ENCODE results near the gene TNFRSF11A. TPM values are rescaled to one million over a fixed set of nuclear protein-coding genes. Genes with fewer than 3 reads are reported as not detected.

The TNFRSF11A gene
- total RNA-seq, 4 donors from 2014 or later, result 5.5 to 25.8 (median 8.6) TPM

DNA sequence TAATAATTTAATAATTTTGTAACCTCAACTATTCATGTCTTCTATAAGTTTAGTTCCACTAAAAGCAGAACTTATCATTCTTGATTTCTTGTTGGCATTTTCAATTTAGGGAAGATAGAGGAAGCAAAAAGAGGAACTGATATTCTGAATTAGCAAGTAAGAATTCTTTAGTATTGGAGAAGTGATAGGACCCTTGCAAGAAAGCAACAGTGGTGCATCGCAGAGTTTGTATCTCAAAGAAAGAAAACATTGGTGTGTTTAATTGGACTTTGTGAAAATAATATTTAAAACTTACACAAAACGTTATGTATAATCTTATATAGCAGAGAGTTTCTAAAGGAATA is 36.5 kb upstream of the TNFRSF11A start:
- Histone ChIP-seq H3K9me3 (no peaks in the 10 kb centered on the region), H3K4me1 (peaks cover 0 to 7% (median 0%) of the 10 kb centered on the region in 4 donors), H3K27me3 (no peaks in the 10 kb centered on the region), H3K36me3 (peaks cover 0 to 52% (median 0%) of the 10 kb centered on the region in 3 donors), H3K27ac (no peak overlapping the region), H3K4me3 (no peak overlapping the region)
- WGBS, 2 donors, result 84 to 90% methylated on average over 2 of the region's 2 CpGs
- DNase-seq (ENCODE audit: low spot score in 2 of 2), result no peak
- TF ChIP-seq EP300 (IDR thresholded peaks at IDR 0.05) (no peak), POLR2A (IDR thresholded peaks at IDR 0.05) (no peak)
- TF ChIP-seq, protein P1, sequence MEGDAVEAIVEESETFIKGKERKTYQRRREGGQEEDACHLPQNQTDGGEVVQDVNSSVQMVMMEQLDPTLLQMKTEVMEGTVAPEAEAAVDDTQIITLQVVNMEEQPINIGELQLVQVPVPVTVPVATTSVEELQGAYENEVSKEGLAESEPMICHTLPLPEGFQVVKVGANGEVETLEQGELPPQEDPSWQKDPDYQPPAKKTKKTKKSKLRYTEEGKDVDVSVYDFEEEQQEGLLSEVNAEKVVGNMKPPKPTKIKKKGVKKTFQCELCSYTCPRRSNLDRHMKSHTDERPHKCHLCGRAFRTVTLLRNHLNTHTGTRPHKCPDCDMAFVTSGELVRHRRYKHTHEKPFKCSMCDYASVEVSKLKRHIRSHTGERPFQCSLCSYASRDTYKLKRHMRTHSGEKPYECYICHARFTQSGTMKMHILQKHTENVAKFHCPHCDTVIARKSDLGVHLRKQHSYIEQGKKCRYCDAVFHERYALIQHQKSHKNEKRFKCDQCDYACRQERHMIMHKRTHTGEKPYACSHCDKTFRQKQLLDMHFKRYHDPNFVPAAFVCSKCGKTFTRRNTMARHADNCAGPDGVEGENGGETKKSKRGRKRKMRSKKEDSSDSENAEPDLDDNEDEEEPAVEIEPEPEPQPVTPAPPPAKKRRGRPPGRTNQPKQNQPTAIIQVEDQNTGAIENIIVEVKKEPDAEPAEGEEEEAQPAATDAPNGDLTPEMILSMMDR (IDR thresholded peaks at IDR 0.05), result no peak

DNA sequence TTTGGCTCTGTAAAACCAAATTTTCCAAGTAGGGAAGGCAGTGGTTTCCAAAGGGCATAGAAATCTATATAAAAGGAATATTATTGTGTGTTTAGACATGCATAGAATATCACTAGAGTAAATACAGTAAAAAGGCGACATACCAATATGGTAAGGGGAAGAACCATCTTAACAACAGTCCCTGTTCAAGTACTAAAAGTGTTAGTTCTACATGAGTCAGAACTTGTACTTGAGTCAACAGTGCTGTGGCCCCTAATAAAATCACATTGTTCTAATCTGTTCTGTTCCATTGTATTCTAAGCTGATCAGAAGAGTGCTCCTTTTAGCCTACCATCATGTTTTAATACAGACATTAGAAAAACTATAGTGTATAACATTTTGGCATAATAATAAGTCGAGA is 36.1 kb upstream of the TNFRSF11A start:
- Histone ChIP-seq H3K27ac (no peak overlapping the region), H3K4me3 (no peak overlapping the region), H3K9me3 (no peaks in the 10 kb centered on the region), H3K36me3 (peaks cover 0 to 57% (median 0%) of the 10 kb centered on the region in 3 donors), H3K4me1 (peaks cover 0 to 7% (median 0%) of the 10 kb centered on the region in 4 donors), H3K27me3 (no peaks in the 10 kb centered on the region)
- 90 to 91% methylated on average over 2 of the region's 2 CpGs for WGBS, 2 donors
- DNase-seq (ENCODE audit: low spot score in 2 of 2), result no peak
- TF ChIP-seq POLR2A (IDR thresholded peaks at IDR 0.05) (no peak), EP300 (IDR thresholded peaks at IDR 0.05) (no peak)
- TF ChIP-seq, protein P1 (IDR thresholded peaks at IDR 0.05), result no peak

DNA sequence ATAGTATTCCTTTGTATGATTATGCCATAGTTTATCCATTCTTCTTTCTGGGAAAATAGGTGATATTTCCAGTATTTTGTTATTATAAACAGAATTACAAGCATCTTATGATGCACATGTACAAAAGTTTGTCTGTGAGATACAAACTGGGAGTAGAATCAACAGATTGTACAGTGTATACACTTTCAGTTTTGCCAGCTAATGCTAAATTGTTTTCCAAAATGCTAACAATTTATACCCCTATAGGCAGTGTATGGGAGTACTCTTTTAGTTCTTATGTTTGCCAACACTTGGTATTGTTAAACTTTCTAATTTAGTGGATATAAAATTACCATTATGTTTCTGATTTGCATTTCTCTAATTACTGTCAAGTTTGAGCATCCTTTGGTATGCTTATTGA is 31.0 kb upstream of the TNFRSF11A start:
- no peaks in the 10 kb centered on the region for H3K4me1 ChIP-seq
- H3K27me3 ChIP-seq, result no peaks in the 10 kb centered on the region
- peaks cover 0 to 72% (median 2%) of the 10 kb centered on the region in 3 donors for H3K36me3 ChIP-seq
- no peak for DNase-seq (ENCODE audit: low spot score in 2 of 2)
- no peak overlapping the region for H3K4me3 ChIP-seq
- H3K27ac ChIP-seq, result no peak overlapping the region
- H3K9me3 ChIP-seq, result no peaks in the 10 kb centered on the region
- TF ChIP-seq EP300 (IDR thresholded peaks at IDR 0.05), result no peak
- TF ChIP-seq, protein P1 (IDR thresholded peaks at IDR 0.05), result no peak
- TF ChIP-seq POLR2A (IDR thresholded peaks at IDR 0.05), result no peak

DNA sequence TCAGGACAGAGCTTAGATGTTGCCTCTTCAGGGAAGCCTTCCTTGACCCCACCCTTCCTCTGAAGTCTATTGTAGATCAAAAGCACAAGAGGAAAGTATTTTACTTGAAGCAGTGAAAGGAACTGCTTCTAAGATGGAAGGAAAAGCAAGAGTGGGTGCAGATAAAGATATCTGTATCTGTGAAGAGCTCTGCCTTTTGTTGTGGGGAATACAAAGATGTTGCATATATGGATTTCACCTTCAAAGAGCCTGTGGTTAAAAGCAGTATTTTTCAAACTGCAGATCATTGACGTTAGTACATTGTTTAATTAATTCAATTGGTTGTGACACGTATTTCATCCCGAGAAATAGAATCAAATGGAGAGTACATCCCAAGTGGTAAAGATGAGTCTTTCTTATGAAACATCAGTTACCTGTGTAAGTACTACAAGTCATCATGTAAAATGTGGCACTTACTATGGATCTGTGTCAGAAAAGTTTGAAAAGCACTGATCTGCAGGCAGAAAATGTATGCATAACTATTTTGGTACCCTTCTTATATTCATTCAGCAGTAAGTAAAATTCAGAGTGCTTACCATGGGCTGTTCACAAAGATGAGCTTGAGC is 24.6 kb upstream of the TNFRSF11A start:
- H3K4me3 ChIP-seq, result no peak overlapping the region
- WGBS, 2 donors, result 91 to 93% methylated on average over 3 of the region's 3 CpGs
- no peaks in the 10 kb centered on the region for H3K27me3 ChIP-seq
- H3K9me3 ChIP-seq, result no peaks in the 10 kb centered on the region
- DNase-seq (ENCODE audit: low spot score in 2 of 2), result no peak
- no peaks in the 10 kb centered on the region for H3K4me1 ChIP-seq
- TF ChIP-seq, protein P1 (IDR thresholded peaks at IDR 0.05), result no peak
- TF ChIP-seq POLR2A (IDR thresholded peaks at IDR 0.05), result no peak
- no peak for TF ChIP-seq EP300 (IDR thresholded peaks at IDR 0.05)
- no peak overlapping the region for H3K27ac ChIP-seq
- peaks cover 2 to 83% (median 12%) of the 10 kb centered on the region in 3 donors for H3K36me3 ChIP-seq

DNA sequence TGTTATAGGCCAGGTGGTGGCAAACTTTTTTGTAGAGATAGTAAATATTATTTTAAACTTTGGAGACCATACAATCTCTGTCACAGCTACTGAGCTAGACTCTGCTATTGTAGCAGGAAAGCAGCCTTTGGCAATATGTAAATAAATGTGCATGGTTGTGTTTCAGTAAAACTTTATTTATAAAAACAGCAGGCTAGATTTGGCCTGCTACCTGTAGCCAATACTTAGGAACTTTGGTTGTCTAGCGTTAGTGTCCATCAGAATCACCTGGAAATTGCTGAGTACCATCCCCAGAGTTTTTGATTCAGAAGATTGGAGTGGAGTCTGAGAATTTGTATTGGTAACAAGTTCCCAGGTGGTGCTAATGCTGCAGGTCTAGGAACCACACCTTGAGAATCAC is 23.8 kb upstream of the TNFRSF11A start:
- TF ChIP-seq, protein P1 (IDR thresholded peaks at IDR 0.05), result no peak
- no peak for TF ChIP-seq EP300 (IDR thresholded peaks at IDR 0.05)
- TF ChIP-seq POLR2A (IDR thresholded peaks at IDR 0.05), result no peak
- Histone ChIP-seq H3K4me3 (no peak overlapping the region), H3K27me3 (no peaks in the 10 kb centered on the region), H3K9me3 (no peaks in the 10 kb centered on the region), H3K4me1 (no peaks in the 10 kb centered on the region), H3K36me3 (peaks cover 2 to 80% (median 12%) of the 10 kb centered on the region in 3 donors), H3K27ac (no peak overlapping the region)
- DNase-seq (ENCODE audit: low spot score in 2 of 2), result no peak
- WGBS, 2 donors, result 91 to 93% methylated on average over 1 of the region's 1 CpG

All from tibial nerve (tissue), 4 donors.